ENCODE results near the gene DLK2.
"Not testable (repeated sequence)": the region's sequence is repeated elsewhere in the genome, so short reads cannot be mapped to it uniquely, and the experiment has no call there.

The DLK2 gene

DNA sequence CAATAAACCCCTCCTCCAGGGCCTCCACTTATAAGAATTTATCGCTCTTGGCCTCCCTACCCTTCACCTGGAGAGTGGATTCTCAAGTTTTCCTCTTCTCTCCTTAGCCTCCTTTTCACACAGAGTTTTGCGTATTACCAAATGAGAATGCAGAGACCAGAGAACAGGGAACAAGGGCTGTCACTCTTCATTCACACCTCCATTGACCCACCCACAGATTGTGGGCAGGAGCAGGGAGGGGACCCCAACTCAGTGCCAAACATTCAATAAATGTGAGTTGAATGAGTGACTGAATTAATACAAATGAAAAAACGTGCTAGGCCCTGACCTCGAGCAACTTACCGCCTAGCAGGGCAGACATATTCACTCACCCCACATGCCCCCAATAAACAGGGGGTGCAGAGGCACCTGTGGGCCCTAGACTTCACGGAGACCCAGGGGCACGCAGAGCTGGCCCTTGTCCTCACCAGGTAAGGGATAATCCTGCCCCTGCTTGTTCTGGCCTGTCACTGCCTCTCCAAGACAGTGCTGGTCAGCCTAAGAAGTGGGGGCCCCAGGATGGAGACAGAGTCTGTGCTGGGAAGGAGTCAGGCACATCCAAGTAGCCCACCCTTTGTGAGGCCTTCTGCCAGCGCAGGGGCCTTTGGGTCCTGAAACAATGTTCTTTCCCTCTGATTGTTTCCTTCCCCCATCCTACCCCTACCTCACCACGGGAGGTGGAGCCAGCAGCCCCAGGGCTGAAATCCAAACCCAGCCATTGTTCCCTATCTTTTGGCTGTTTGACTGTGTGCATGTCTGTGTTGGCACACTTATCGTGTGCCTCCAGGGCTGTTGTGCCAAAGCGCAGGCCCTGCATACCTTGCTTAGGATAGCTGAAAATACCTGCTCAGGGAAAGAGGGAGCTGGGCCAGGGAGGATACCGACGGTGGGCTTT is 13.7 kb upstream of the DLK2 start:
- H3K36me3 ChIP-seq (ENCODE audit: control insufficient read depth, insufficient read depth, low read length) = no peaks in the 10 kb centered on the region
- H3K27me3 ChIP-seq (replicated peaks; ENCODE audit: control insufficient read depth, insufficient read depth, low read length, poor library complexity, severe bottlenecking) = peaks cover 5% of the 10 kb centered on the region
- no peak overlapping the region for H3K27ac ChIP-seq (ENCODE audit: insufficient read depth, low read length, poor library complexity, severe bottlenecking)
- H3K9me3 ChIP-seq (ENCODE audit: control insufficient read depth, low read length) = no peaks in the 10 kb centered on the region
- no peak overlapping the region for H3K4me3 ChIP-seq (ENCODE audit: insufficient read depth, low read depth, low read length, poor library complexity, severe bottlenecking)
- no peak for DNase-seq
- no peaks in the 10 kb centered on the region for H3K4me1 ChIP-seq (ENCODE audit: control insufficient read depth, insufficient read depth, low read length, poor library complexity, severe bottlenecking)

DNA sequence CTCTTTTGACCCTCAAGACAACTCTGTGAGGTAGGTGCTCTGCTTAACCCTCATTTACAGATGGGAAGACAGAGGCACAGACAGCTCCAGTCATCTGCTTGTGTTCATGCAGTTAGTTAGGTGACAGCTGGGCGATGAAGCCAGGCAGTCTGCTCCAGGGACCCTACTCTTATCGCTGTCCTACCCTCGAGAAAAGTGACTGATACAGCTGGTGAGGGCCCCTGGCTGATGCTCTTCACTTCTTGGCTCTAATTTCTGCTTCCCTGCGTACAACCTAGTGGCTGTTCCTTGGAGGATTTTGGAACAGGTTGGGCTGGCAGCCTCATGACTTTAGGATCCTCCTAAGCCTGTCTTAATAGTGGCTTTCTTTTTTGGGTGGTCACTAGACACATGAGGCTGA is 12.9 kb upstream of the DLK2 start:
- DNase-seq = no peak
- H3K4me3 ChIP-seq (ENCODE audit: insufficient read depth, low read depth, low read length, poor library complexity, severe bottlenecking) = no peak overlapping the region
- H3K9me3 ChIP-seq (ENCODE audit: control insufficient read depth, low read length) = no peaks in the 10 kb centered on the region
- peaks cover 5% of the 10 kb centered on the region for H3K27me3 ChIP-seq (replicated peaks; ENCODE audit: control insufficient read depth, insufficient read depth, low read length, poor library complexity, severe bottlenecking)
- no peak overlapping the region for H3K27ac ChIP-seq (ENCODE audit: insufficient read depth, low read length, poor library complexity, severe bottlenecking)
- no peaks in the 10 kb centered on the region for H3K36me3 ChIP-seq (ENCODE audit: control insufficient read depth, insufficient read depth, low read length)
- no peaks in the 10 kb centered on the region for H3K4me1 ChIP-seq (ENCODE audit: control insufficient read depth, insufficient read depth, low read length, poor library complexity, severe bottlenecking)

DNA sequence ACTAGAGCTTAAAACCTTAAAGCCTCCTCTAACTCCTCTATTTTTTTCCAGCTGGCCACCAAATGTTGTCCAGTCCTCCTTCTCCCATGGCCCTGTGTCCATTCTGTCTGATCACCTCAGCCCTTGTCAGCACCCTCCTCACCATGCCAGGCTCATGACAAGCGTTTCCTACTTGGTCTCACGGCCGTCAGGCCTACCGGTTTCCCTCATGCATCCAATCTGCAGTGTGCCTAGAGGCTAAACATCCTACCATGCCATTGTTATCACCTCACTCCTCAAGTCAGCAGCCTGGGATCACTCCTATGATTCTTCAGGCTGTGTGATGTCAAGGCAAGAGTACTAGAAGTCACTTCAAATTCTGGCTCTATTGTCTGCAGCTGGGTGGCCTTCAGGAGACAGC is 12.4 kb upstream of the DLK2 start:
- Histone ChIP-seq H3K9me3 (ENCODE audit: control insufficient read depth, low read length) (no peaks in the 10 kb centered on the region), H3K27me3 (replicated peaks; ENCODE audit: control insufficient read depth, insufficient read depth, low read length, poor library complexity, severe bottlenecking) (peaks cover 5% of the 10 kb centered on the region), H3K36me3 (ENCODE audit: control insufficient read depth, insufficient read depth, low read length) (no peaks in the 10 kb centered on the region)

DNA sequence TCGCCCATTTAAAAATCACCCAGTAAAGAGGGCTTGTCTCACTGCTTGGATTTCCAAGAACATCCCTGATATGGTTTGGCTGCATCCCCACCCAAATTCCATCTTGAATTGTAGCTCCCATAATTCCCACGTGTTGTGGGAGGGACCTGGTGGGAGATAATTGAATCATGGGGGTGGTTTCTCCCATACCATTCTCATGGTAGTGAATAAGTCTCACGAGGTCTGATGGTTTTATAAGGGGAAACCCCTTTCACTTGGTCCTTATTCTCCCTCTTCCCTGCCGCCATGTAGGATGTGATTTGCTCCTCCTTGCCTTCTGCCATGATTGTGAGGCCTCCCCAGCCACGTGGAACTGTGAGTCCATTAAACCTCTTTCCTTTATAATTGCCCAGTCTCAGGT is 11.9 kb upstream of the DLK2 start:
- not testable (repeated sequence) for H3K9me3 ChIP-seq (ENCODE audit: control insufficient read depth, low read length); H3K27ac ChIP-seq (ENCODE audit: insufficient read depth, low read length, poor library complexity, severe bottlenecking); H3K27me3 ChIP-seq (replicated peaks; ENCODE audit: control insufficient read depth, insufficient read depth, low read length, poor library complexity, severe bottlenecking); DNase-seq; H3K36me3 ChIP-seq (ENCODE audit: control insufficient read depth, insufficient read depth, low read length); H3K4me1 ChIP-seq (ENCODE audit: control insufficient read depth, insufficient read depth, low read length, poor library complexity, severe bottlenecking); H3K4me3 ChIP-seq (ENCODE audit: insufficient read depth, low read depth, low read length, poor library complexity, severe bottlenecking)

More for the DNA sequence above, 12.4 kb upstream of the DLK2 start:
- no peak for DNase-seq
- no peak overlapping the region for H3K27ac ChIP-seq (ENCODE audit: insufficient read depth, low read length, poor library complexity, severe bottlenecking)
- no peak overlapping the region for H3K4me3 ChIP-seq (ENCODE audit: insufficient read depth, low read depth, low read length, poor library complexity, severe bottlenecking)
- H3K4me1 ChIP-seq (ENCODE audit: control insufficient read depth, insufficient read depth, low read length, poor library complexity, severe bottlenecking) = no peaks in the 10 kb centered on the region

DNA sequence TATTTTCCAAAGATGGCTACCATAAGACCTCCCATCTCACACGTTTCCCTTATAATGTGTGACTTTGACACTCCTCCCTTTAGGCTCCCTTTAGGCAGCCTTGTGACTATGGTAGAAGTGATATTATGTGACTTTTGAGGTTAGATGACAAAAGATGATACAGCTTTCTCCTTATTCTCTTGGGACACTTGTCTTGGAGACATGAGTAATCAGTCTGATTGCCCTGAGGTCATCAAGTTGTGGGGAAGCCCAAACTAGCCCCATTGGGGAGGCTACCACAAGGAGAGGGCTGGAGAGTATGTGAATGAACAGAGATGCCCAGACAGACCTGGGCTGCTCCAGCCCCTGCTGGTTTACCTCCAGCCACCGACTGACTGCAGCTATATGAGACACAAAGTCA is 10.6 kb upstream of the DLK2 start:
- peaks cover 5% of the 10 kb centered on the region for H3K27me3 ChIP-seq (replicated peaks; ENCODE audit: control insufficient read depth, insufficient read depth, low read length, poor library complexity, severe bottlenecking)
- H3K9me3 ChIP-seq (ENCODE audit: control insufficient read depth, low read length) = no peaks in the 10 kb centered on the region
- no peak for DNase-seq
- H3K36me3 ChIP-seq (ENCODE audit: control insufficient read depth, insufficient read depth, low read length) = no peaks in the 10 kb centered on the region
- H3K4me1 ChIP-seq (ENCODE audit: control insufficient read depth, insufficient read depth, low read length, poor library complexity, severe bottlenecking) = no peaks in the 10 kb centered on the region
- H3K4me3 ChIP-seq (ENCODE audit: insufficient read depth, low read depth, low read length, poor library complexity, severe bottlenecking) = no peak overlapping the region
- H3K27ac ChIP-seq (ENCODE audit: insufficient read depth, low read length, poor library complexity, severe bottlenecking) = no peak overlapping the region

DNA sequence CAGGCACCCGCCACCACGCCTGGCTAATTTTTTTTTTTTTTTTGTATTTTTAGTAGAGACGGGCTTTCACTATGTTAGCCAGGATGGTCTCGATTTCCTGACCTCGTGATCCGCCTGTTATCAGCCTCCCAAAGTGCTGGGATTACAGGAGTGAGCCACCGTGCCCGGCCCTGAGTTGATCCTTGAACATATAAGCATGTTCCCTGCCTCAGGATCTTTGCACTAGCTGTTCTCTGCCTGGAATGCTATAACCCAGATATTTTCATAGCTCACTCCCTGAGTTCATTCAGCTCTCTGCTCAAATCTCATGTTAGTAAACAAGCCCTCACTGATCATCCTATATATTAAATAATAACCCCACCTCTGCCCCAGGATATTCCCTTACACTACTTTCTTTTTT is 9.0 kb upstream of the DLK2 start:
- Histone ChIP-seq H3K27me3 (replicated peaks; ENCODE audit: control insufficient read depth, insufficient read depth, low read length, poor library complexity, severe bottlenecking) (peaks cover 5% of the 10 kb centered on the region), H3K4me3 (ENCODE audit: insufficient read depth, low read depth, low read length, poor library complexity, severe bottlenecking) (no peak overlapping the region), H3K36me3 (ENCODE audit: control insufficient read depth, insufficient read depth, low read length) (no peaks in the 10 kb centered on the region), H3K9me3 (ENCODE audit: control insufficient read depth, low read length) (no peaks in the 10 kb centered on the region), H3K27ac (ENCODE audit: insufficient read depth, low read length, poor library complexity, severe bottlenecking) (no peak overlapping the region), H3K4me1 (ENCODE audit: control insufficient read depth, insufficient read depth, low read length, poor library complexity, severe bottlenecking) (no peaks in the 10 kb centered on the region)
- DNase-seq = no peak

DNA sequence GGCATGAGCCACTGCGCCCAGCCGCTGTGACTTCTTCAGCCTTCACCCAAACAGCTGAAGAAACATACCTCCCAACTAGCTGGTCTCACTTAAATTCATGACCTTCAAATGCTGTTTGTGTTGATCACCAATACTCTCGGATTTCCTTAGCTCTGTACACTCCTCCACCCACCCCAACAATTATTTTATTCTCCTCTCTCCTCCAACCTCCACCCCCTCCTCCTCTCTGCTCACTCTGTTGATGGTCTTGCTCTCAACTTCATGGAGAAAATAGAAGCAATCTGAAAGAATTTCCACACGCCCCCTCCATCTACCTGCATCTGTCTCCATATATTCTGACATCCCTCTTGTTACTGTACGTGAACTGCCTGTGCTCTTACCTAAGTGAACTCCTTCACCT is 6.6 kb upstream of the DLK2 start:
- H3K27me3 ChIP-seq (replicated peaks; ENCODE audit: control insufficient read depth, insufficient read depth, low read length, poor library complexity, severe bottlenecking) = peaks cover 1% of the 10 kb centered on the region
- H3K36me3 ChIP-seq (ENCODE audit: control insufficient read depth, insufficient read depth, low read length) = no peaks in the 10 kb centered on the region
- no peak overlapping the region for H3K4me3 ChIP-seq (ENCODE audit: insufficient read depth, low read depth, low read length, poor library complexity, severe bottlenecking)
- H3K9me3 ChIP-seq (ENCODE audit: control insufficient read depth, low read length) = no peaks in the 10 kb centered on the region
- no peak overlapping the region for H3K27ac ChIP-seq (ENCODE audit: insufficient read depth, low read length, poor library complexity, severe bottlenecking)
- DNase-seq = no peak
- H3K4me1 ChIP-seq (ENCODE audit: control insufficient read depth, insufficient read depth, low read length, poor library complexity, severe bottlenecking) = no peaks in the 10 kb centered on the region

DNA sequence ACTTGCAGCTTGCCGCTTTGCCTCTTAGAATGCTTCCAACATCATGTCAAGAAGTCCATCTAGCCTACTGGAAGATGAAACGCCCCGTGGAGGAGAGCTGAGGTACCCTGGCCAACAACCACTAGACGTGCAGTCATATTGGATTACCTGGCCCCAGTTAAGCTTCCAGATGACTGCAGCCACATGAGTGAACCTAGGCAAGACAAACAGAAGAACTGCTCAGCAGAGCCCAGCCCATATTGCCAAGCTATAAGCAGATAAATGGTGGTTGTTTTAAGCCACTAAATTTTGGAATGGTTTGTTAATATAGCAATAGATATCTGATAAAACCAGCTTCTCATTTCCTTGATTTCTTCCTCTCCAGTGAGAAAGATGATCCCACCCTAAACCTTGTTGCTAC is 4.7 kb upstream of the DLK2 start:
- Histone ChIP-seq H3K4me3 (ENCODE audit: insufficient read depth, low read depth, low read length, poor library complexity, severe bottlenecking) (no peak overlapping the region), H3K9me3 (ENCODE audit: control insufficient read depth, low read length) (no peaks in the 10 kb centered on the region), H3K27me3 (replicated peaks; ENCODE audit: control insufficient read depth, insufficient read depth, low read length, poor library complexity, severe bottlenecking) (no peaks in the 10 kb centered on the region), H3K4me1 (ENCODE audit: control insufficient read depth, insufficient read depth, low read length, poor library complexity, severe bottlenecking) (peaks cover 6% of the 10 kb centered on the region), H3K36me3 (ENCODE audit: control insufficient read depth, insufficient read depth, low read length) (no peaks in the 10 kb centered on the region), H3K27ac (ENCODE audit: insufficient read depth, low read length, poor library complexity, severe bottlenecking) (no peak overlapping the region)
- no peak for DNase-seq

DNA sequence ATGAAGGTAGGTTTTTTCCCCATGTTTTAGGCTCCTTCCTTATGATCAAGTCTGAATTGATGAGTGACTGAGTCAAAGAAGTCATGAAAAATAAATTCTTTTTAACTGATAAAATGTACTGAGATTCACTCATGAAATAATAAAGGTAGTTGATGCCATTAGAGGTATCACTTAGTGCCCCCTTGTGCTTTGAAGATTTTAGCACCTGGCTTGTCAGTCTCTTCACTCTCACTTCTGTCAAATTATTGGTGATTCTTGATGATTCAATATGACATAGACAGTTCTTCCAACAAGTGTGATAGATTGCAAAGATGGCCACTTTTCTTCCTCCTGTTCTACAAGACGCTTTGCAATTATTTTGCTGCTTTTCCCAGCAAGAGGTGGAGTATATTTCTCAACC is 4.2 kb upstream of the DLK2 start:
- no peak overlapping the region for H3K4me3 ChIP-seq (ENCODE audit: insufficient read depth, low read depth, low read length, poor library complexity, severe bottlenecking)
- no peak for DNase-seq
- no peaks in the 10 kb centered on the region for H3K9me3 ChIP-seq (ENCODE audit: control insufficient read depth, low read length)
- H3K27me3 ChIP-seq (replicated peaks; ENCODE audit: control insufficient read depth, insufficient read depth, low read length, poor library complexity, severe bottlenecking) = no peaks in the 10 kb centered on the region
- H3K4me1 ChIP-seq (ENCODE audit: control insufficient read depth, insufficient read depth, low read length, poor library complexity, severe bottlenecking) = peaks cover 9% of the 10 kb centered on the region
- H3K27ac ChIP-seq (ENCODE audit: insufficient read depth, low read length, poor library complexity, severe bottlenecking) = no peak overlapping the region
- H3K36me3 ChIP-seq (ENCODE audit: control insufficient read depth, insufficient read depth, low read length) = no peaks in the 10 kb centered on the region

DNA sequence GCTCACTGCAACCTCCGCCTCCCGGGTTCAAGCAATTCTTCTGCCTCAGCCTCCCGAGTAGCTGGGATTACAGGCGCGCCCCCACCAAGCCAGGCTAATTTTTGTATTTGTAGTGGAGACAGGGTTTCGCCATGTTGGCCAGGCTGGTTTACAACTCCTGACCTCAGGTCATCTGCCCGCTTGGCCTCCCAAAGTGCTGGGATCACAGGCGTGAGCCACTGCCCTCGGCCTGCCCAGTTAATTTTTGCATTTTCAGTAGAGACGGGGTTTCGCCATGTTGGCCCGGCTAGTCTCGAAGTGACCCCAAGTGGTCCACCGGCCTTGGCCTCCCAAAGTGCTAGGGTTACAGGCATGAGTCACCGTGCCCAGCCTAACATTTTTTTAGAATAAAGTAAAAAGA is 2.8 kb upstream of the DLK2 start:
- not testable (repeated sequence) for H3K4me3 ChIP-seq (ENCODE audit: insufficient read depth, low read depth, low read length, poor library complexity, severe bottlenecking); H3K36me3 ChIP-seq (ENCODE audit: control insufficient read depth, insufficient read depth, low read length); H3K9me3 ChIP-seq (ENCODE audit: control insufficient read depth, low read length); DNase-seq; H3K27me3 ChIP-seq (replicated peaks; ENCODE audit: control insufficient read depth, insufficient read depth, low read length, poor library complexity, severe bottlenecking); H3K27ac ChIP-seq (ENCODE audit: insufficient read depth, low read length, poor library complexity, severe bottlenecking)
- H3K4me1 ChIP-seq (ENCODE audit: control insufficient read depth, insufficient read depth, low read length, poor library complexity, severe bottlenecking) = peaks cover 12% of the 10 kb centered on the region
